C4-2B (cell line): Measurements from ENCODE around the gene MAGI2.

Experiments
- H3K27ac ChIP-seq: fragments of 450-650 bp; 2 replicates; pipeline ENCODE4 v1.5.1; 2017
- CTCF ChIP-seq: fragments of 450-650 bp; conservative IDR thresholded peaks from 2 replicates; pipeline ENCODE4 v1.5.1; 2017; ENCODE audit warnings: mild to moderate bottlenecking
- ZFX ChIP-seq: fragments of 450-650 bp; IDR thresholded peaks from 2 replicates; pipeline ENCODE4 v1.6.1; 2017

MAGI2 gene

GRCh38 chr7:79478386-79478785 is 24.9 kb upstream of the MAGI2 start:
- no peak for TF ChIP-seq CTCF
- no peak for TF ChIP-seq ZFX
- no peak overlapping the region for H3K27ac ChIP-seq

- no peak overlapping the region for H3K27ac ChIP-seq
- TF ChIP-seq CTCF (no peak), ZFX (no peak)
Measured at GRCh38 chr7:79475455-79475854, 22.0 kb upstream of the MAGI2 start.

GRCh38 chr7:79471699-79472098 is 18.2 kb upstream of the MAGI2 start:
- TF ChIP-seq CTCF (no peak), ZFX (no peak)
- no peak overlapping the region for H3K27ac ChIP-seq

GRCh38 chr7:79471283-79471682 is 17.8 kb upstream of the MAGI2 start:
- no peak for TF ChIP-seq CTCF
- no peak for TF ChIP-seq ZFX

GRCh38 chr7:79465551-79465950 is 12.1 kb upstream of the MAGI2 start:
- TF ChIP-seq ZFX, result no peak
- TF ChIP-seq CTCF, result no peak
- no peak overlapping the region for H3K27ac ChIP-seq

More at GRCh38 chr7:79471283-79471682, 17.8 kb upstream of the MAGI2 start:
- H3K27ac ChIP-seq, result no peak overlapping the region

- TF ChIP-seq ZFX (no peak), CTCF (no peak)
- no peak overlapping the region for H3K27ac ChIP-seq
Measured at GRCh38 chr7:79464051-79464450, 10.6 kb upstream of the MAGI2 start.

- no peak overlapping the region for H3K27ac ChIP-seq
- no peak for TF ChIP-seq CTCF
- no peak for TF ChIP-seq ZFX
Measured at GRCh38 chr7:79462390-79462789, 8.9 kb upstream of the MAGI2 start.
